Measurements from ENCODE around the gene ZNF783. TPM values are rescaled to one million over a fixed set of nuclear protein-coding genes. Genes with fewer than 3 reads are reported as not detected.
A peak's percentile ranks its signal among the peaks of the same experiment; 100 is the strongest.
"Not testable (repeated sequence)": the region's sequence is repeated elsewhere in the genome, so short reads cannot be mapped to it uniquely, and the experiment has no call there.

The ZNF783 gene
- total RNA-seq, 1 donor from 2014 or later: 22.9 TPM

- H3K36me3 Mint-ChIP-seq (ENCODE audit: unreplicated experiment): peaks cover 11% of the 10 kb centered on the region
- TF ChIP-seq CTCF (IDR thresholded peaks at IDR 0.05; ENCODE audit: partially characterized antibody, unreplicated experiment): no peak
- no peaks in the 10 kb centered on the region for H3K4me1 Mint-ChIP-seq (ENCODE audit: low read depth, unreplicated experiment)
- peaks cover 8% of the 10 kb centered on the region for H3K27me3 Mint-ChIP-seq (ENCODE audit: unreplicated experiment)
- H3K4me3 Mint-ChIP-seq (ENCODE audit: unreplicated experiment): no peak overlapping the region
- peaks cover 9% of the 10 kb centered on the region for H3K9me3 Mint-ChIP-seq (ENCODE audit: unreplicated experiment)
- no peak for DNase-seq
- no peak overlapping the region for H3K27ac Mint-ChIP-seq (ENCODE audit: unreplicated experiment)
Measured at GRCh38 chr7:149229526-149229925, 32.5 kb upstream of the ZNF783 start.

GRCh38 chr7:149232362-149232761 lies 29.6 kb upstream of the ZNF783 start:
- no peak overlapping the region for H3K27ac Mint-ChIP-seq (ENCODE audit: unreplicated experiment)
- H3K27me3 Mint-ChIP-seq (ENCODE audit: unreplicated experiment): peaks cover 8% of the 10 kb centered on the region
- no peak for TF ChIP-seq CTCF (IDR thresholded peaks at IDR 0.05; ENCODE audit: partially characterized antibody, unreplicated experiment)
- peaks cover 10% of the 10 kb centered on the region for H3K36me3 Mint-ChIP-seq (ENCODE audit: unreplicated experiment)
- H3K4me1 Mint-ChIP-seq (ENCODE audit: low read depth, unreplicated experiment): no peaks in the 10 kb centered on the region
- no peak overlapping the region for H3K4me3 Mint-ChIP-seq (ENCODE audit: unreplicated experiment)
- no peak for DNase-seq
- H3K9me3 Mint-ChIP-seq (ENCODE audit: unreplicated experiment): peaks cover 8% of the 10 kb centered on the region

GRCh38 chr7:149233655-149234204 lies 28.3 kb upstream of the ZNF783 start:
- H3K27ac Mint-ChIP-seq (ENCODE audit: unreplicated experiment); H3K27me3 Mint-ChIP-seq (ENCODE audit: unreplicated experiment); DNase-seq; H3K4me1 Mint-ChIP-seq (ENCODE audit: low read depth, unreplicated experiment); H3K4me3 Mint-ChIP-seq (ENCODE audit: unreplicated experiment); H3K36me3 Mint-ChIP-seq (ENCODE audit: unreplicated experiment); H3K9me3 Mint-ChIP-seq (ENCODE audit: unreplicated experiment): not testable (repeated sequence)

- Mint-ChIP-seq H3K27me3 (ENCODE audit: unreplicated experiment) (no peaks in the 10 kb centered on the region), H3K4me1 (ENCODE audit: low read depth, unreplicated experiment) (peaks cover 4% of the 10 kb centered on the region), H3K36me3 (ENCODE audit: unreplicated experiment) (peaks cover 8% of the 10 kb centered on the region), H3K27ac (ENCODE audit: unreplicated experiment) (no peak overlapping the region), H3K4me3 (ENCODE audit: unreplicated experiment) (no peak overlapping the region), H3K9me3 (ENCODE audit: unreplicated experiment) (peaks cover 3% of the 10 kb centered on the region)
- TF ChIP-seq CTCF (IDR thresholded peaks at IDR 0.05; ENCODE audit: partially characterized antibody, unreplicated experiment): no peak
- no peak for DNase-seq
Measured at GRCh38 chr7:149237502-149237901, 24.5 kb upstream of the ZNF783 start.

- Mint-ChIP-seq H3K27me3 (ENCODE audit: unreplicated experiment) (no peaks in the 10 kb centered on the region), H3K27ac (ENCODE audit: unreplicated experiment) (no peak overlapping the region), H3K36me3 (ENCODE audit: unreplicated experiment) (peaks cover 13% of the 10 kb centered on the region), H3K4me1 (ENCODE audit: low read depth, unreplicated experiment) (peaks cover 4% of the 10 kb centered on the region), H3K4me3 (ENCODE audit: unreplicated experiment) (peak overlapping the region; percentile 48), H3K9me3 (ENCODE audit: unreplicated experiment) (peaks cover 6% of the 10 kb centered on the region)
- no peak for DNase-seq
- TF ChIP-seq CTCF (IDR thresholded peaks at IDR 0.05; ENCODE audit: partially characterized antibody, unreplicated experiment): no peak
Measured at GRCh38 chr7:149238051-149238450, 23.9 kb upstream of the ZNF783 start.
